Iris pigment epithelial cell (primary cell): Measurements from ENCODE around the gene FOXP4.

Source experiments
- DNase-seq: peaks from one replicate; pipeline ENCODE4 v3.0.0-alpha.2; 2011; ENCODE audit warnings: low read depth

Gene FOXP4

DNA sequence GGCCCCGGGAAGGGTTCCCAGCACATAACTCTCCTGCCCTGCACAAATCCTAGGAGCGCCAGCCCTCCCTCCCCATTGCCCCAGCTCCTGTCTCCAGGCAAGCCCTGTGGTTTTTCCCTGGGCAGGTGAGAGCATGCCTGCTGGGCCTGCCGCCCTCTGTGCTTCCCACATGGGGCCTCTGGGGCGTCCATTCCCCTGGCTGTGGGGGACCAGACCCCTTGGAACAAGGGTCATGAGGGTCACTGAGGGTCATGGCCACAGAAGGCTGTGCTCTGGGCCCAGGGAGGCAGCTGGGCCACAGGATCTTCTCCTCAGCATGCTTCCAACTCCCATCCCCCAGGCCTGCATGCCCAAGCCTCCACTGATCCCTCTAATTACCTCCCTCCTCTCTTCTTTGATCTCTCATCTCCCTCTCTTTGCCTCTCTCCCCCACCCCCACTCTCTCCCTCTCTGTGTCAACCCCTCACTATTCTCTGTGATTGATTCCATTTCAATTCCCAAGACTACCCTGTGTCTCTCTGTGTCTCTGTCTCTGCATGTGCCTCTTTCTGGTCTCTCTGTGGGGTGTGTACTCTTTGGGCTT, 98.2 kb downstream of the FOXP4 start:
- no peak for DNase-seq

DNA sequence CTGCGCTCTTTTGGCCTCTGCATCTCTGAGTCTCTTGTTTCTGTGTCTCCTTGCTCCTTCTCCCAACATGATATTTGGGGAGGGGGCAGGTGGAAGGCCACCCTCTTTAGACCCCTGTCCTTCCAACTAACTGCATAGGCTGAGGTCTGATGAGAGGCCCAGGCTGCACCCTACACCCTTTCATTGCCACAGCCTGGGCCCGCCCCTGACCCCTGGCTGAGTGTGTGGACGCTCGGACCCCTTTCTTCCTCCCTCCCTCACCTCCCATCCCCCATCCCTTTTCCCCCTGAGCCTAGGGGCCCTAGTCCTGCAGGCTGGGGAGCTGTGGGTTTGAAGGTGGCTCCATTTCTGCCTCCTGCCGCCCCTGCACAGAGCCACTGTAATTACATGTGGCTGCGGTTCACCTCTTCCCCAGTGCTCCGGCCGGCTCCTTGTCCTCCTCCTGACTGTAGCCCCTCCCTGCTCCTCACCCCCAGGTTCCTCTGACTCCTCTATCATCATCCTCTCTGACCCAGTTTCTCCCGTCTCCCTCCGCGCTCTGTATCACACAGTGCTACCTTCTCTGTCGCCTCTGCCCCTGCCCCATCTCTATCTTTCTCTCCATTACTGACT, 98.9 kb downstream of the FOXP4 start:
- no peak for DNase-seq

- DNase-seq, result no peak
Measured at GRCh38 chr6:41646026-41646795, 100.0 kb downstream of the FOXP4 start.

DNA sequence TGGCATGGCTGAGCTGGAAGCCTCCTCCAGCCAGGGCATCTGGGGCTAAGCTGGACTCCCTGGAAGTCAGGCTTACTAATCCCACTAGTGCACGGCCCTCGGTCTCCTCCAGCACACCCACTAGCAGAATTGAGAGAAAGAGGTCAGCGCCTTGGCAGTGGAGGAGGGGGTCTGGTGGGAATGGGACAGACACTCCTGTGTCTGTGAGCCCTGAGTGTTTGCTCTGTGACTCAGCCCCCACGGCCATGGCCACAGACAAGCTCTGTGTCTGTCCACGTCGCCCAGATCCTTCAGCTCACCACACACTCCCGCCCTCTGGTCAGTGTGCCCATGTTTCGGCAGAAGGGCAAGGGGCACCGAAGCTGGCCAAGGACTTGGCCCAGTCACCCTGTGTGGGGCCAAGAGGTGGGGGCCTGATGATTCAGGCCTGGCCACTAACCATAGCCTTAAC, 100.9 kb downstream of the FOXP4 start:
- DNase-seq, result peak; percentile 14

- no peak for DNase-seq
Measured at GRCh38 chr6:41648070-41648585, 101.9 kb downstream of the FOXP4 start.

DNA sequence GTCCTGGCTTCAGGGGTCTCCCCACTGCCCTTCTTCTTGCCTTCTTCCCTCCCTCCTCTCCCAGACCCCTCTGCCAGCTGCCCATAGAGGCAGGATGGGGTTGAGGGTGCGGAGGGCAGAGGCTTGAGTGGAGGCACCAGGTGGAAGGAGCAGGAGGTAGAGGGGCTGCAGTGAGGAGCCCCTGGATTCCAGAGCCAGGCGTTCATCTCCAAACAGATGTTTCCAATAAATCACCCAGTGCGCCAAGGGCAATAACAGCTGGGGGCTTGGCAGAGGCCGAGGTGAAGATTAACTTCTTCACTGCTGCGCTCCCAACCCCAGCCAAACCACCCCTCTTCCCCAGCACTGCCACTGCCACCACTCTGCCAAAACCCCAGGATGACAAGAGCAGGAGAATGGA, 102.7 kb downstream of the FOXP4 start:
- no peak for DNase-seq

- DNase-seq, result no peak
Measured at GRCh38 chr6:41649596-41649995, 103.4 kb downstream of the FOXP4 start.

GRCh38 chr6:41650120-41650519, 103.9 kb downstream of the FOXP4 start:
- no peak for DNase-seq

GRCh38 chr6:41651246-41651961, 105.2 kb downstream of the FOXP4 start:
- no peak for DNase-seq
